ENCODE measurements around the gene OSBPL10.
"Not testable (repeated sequence)": the region's sequence is repeated elsewhere in the genome, so short reads cannot be mapped to it uniquely, and the experiment has no call there.

OSBPL10 gene

GRCh38 chr3:32009101-32009500 is 28.0 kb upstream of the OSBPL10 start:
- FAIRE-seq, result no peak
- DNase-seq (ENCODE audit: insufficient read length, low spot score), result no peak
- TF ChIP-seq POLR2A (IDR thresholded peaks at IDR 0.05; ENCODE audit: low read depth, low read length) (no peak), POLR2AphosphoS5 (IDR thresholded peaks at IDR 0.05; ENCODE audit: low read depth, low read length) (no peak), SPI1 (IDR thresholded peaks at IDR 0.05; ENCODE audit: low read depth, low read length) (no peak), POU2F2 (IDR thresholded peaks at IDR 0.05; ENCODE audit: low read depth, low read length) (no peak), TAF1 (IDR thresholded peaks at IDR 0.05; ENCODE audit: low read depth, low read length) (no peak), PAX5 (IDR thresholded peaks at IDR 0.05; ENCODE audit: insufficient read depth, low read length, severe bottlenecking) (no peak)

DNA sequence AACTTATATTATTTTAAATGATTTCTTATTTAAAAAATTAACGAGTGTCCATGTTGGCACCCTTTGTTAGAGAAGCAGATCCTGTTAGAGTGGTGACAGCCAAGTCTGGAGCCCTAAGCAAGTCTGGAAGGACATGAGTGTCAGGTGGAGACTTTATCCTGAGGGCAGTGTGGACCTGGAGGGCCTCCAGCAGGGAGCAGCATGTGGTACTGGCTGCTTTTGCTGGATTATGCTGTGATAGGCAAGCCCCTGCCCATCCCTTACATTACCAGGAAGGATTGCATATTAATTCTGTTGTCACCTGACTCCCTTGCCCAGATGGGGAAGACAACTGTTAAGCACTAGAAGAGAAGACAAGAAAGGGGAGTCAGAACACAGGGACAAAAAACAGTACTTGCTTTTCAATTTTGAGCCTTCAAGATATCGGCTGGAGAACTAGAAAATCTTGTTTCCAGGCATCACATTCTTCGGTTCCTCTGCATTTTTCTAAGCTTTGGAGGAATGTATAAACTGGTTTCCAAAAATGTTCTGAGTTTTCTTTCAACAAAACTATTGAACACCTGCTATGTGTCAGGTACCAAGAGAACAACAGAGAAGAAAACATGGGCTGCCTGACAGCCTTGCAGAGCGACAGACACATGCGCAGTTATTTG is 23.2 kb upstream of the OSBPL10 start:
- TF ChIP-seq PAX5 (IDR thresholded peaks at IDR 0.05; ENCODE audit: insufficient read depth, low read length, severe bottlenecking) (no peak), POLR2AphosphoS5 (IDR thresholded peaks at IDR 0.05; ENCODE audit: low read depth, low read length) (no peak), POLR2A (IDR thresholded peaks at IDR 0.05; ENCODE audit: low read depth, low read length) (no peak), SPI1 (IDR thresholded peaks at IDR 0.05; ENCODE audit: low read depth, low read length) (no peak), POU2F2 (IDR thresholded peaks at IDR 0.05; ENCODE audit: low read depth, low read length) (no peak), TAF1 (IDR thresholded peaks at IDR 0.05; ENCODE audit: low read depth, low read length) (no peak)
- DNase-seq (ENCODE audit: insufficient read length, low spot score) (no peak), FAIRE-seq (no peak)

DNA sequence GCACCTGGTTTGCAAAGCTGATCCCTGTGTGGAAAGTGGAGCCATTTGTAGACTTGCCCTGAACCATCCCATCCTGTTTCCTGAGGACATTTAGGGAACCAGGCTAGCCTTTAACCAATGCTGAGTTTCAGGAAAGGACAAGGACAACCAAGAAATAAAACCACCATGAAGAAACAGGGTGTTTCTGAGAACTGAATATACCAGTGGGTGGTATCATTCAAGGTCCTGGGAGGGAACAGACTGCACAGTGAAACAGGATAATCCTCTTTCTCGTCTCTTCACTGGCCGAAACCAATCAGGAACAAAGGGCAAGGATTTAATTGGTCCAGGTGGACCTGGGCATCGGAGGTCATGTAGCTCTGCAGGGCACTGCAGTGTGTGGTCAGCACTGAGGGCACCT is 22.3 kb upstream of the OSBPL10 start:
- no peak for DNase-seq (ENCODE audit: insufficient read length, low spot score)
- TF ChIP-seq SPI1 (IDR thresholded peaks at IDR 0.05; ENCODE audit: low read depth, low read length) (no peak), POLR2AphosphoS5 (IDR thresholded peaks at IDR 0.05; ENCODE audit: low read depth, low read length) (no peak), PAX5 (IDR thresholded peaks at IDR 0.05; ENCODE audit: insufficient read depth, low read length, severe bottlenecking) (no peak), POLR2A (IDR thresholded peaks at IDR 0.05; ENCODE audit: low read depth, low read length) (no peak), POU2F2 (IDR thresholded peaks at IDR 0.05; ENCODE audit: low read depth, low read length) (no peak), TAF1 (IDR thresholded peaks at IDR 0.05; ENCODE audit: low read depth, low read length) (no peak)
- no peak for FAIRE-seq

DNA sequence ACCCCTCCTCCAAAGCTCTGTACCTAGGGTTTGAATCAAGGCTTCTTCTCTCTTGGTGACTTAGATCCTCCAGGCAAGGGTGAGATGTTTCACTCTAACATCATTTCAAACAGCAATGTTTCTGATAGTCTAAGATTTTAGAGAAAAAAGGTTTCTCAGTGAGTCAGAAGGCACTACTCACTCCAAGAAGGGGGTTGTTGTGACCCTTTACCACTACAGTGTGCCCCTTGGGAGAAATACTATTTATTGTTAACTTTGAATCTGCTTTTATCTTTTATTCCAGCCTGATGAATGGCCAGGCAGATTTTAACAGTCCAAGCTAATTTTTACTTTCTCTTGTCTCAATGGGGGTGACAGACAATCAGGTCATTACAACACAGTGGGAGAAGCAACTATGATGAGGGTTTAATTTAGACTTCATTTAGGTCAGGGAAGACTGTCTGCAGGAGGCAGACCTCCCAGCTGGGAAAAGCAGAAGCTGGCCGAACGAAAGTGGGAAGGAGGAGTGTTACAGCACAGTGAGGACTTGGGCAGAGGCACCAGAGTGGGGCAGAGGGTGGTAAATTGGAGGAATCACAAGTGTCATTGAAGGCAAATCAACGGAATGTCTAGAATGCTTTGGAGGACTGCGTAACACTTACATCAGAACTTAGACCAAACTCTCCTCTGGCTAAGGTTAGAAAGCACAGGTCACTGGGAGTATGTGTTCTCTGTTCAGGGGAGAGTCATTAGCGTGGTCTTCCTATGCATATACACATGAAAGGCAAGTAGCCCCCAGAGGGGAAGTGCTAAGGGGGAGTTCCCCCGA is 21.7 kb upstream of the OSBPL10 start:
- FAIRE-seq (no peak), DNase-seq (ENCODE audit: insufficient read length, low spot score) (no peak)
- TF ChIP-seq PAX5 (IDR thresholded peaks at IDR 0.05; ENCODE audit: insufficient read depth, low read length, severe bottlenecking) (no peak), POLR2AphosphoS5 (IDR thresholded peaks at IDR 0.05; ENCODE audit: low read depth, low read length) (no peak), SPI1 (IDR thresholded peaks at IDR 0.05; ENCODE audit: low read depth, low read length) (no peak), POU2F2 (IDR thresholded peaks at IDR 0.05; ENCODE audit: low read depth, low read length) (no peak), TAF1 (IDR thresholded peaks at IDR 0.05; ENCODE audit: low read depth, low read length) (no peak), POLR2A (IDR thresholded peaks at IDR 0.05; ENCODE audit: low read depth, low read length) (no peak)

- DNase-seq (ENCODE audit: insufficient read length, low spot score), result no peak
- TF ChIP-seq POLR2A (IDR thresholded peaks at IDR 0.05; ENCODE audit: low read depth, low read length), result no peak
- no peak for TF ChIP-seq PAX5 (IDR thresholded peaks at IDR 0.05; ENCODE audit: insufficient read depth, low read length, severe bottlenecking)
- FAIRE-seq, result no peak
Measured at GRCh38 chr3:32000877-32001276, 19.8 kb upstream of the OSBPL10 start.

DNA sequence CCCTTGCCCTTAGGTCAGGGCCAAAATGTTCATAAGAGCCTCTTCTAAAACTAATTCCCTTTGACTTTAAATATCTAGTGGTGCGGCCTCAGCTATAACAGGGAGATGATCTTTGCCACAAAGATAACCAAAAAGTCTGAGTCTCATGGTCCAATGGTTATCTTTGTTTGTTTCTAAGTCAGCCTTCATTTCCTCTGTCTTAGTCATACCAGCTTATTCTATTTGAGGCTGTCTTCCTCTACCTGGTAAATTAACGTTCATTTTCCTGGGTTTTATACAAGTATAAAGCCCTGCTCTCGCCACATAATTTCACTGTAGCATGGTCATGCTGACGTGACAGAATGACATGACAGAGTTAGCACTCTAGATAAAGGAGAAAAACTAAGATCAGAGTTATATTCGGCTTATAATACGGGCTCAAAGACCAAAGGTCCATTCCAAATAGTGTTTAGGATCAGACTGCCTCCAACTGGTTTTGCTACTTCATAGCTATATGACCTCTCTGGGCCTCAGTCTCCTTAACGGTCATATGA is 18.9 kb upstream of the OSBPL10 start:
- DNase-seq (ENCODE audit: insufficient read length, low spot score) (no peak), FAIRE-seq (no peak)
- no peak for TF ChIP-seq POU2F2 (IDR thresholded peaks at IDR 0.05; ENCODE audit: low read depth, low read length)
- no peak for TF ChIP-seq SPI1 (IDR thresholded peaks at IDR 0.05; ENCODE audit: low read depth, low read length)
- TF ChIP-seq POLR2AphosphoS5 (IDR thresholded peaks at IDR 0.05; ENCODE audit: low read depth, low read length), result no peak
- TF ChIP-seq POLR2A (IDR thresholded peaks at IDR 0.05; ENCODE audit: low read depth, low read length), result no peak
- no peak for TF ChIP-seq TAF1 (IDR thresholded peaks at IDR 0.05; ENCODE audit: low read depth, low read length)
- no peak for TF ChIP-seq PAX5 (IDR thresholded peaks at IDR 0.05; ENCODE audit: insufficient read depth, low read length, severe bottlenecking)

- TF ChIP-seq POU2F2 (IDR thresholded peaks at IDR 0.05; ENCODE audit: low read depth, low read length), result no peak
- no peak for TF ChIP-seq SPI1 (IDR thresholded peaks at IDR 0.05; ENCODE audit: low read depth, low read length)
- no peak for TF ChIP-seq POLR2A (IDR thresholded peaks at IDR 0.05; ENCODE audit: low read depth, low read length)
- no peak for TF ChIP-seq PAX5 (IDR thresholded peaks at IDR 0.05; ENCODE audit: insufficient read depth, low read length, severe bottlenecking)
- TF ChIP-seq TAF1 (IDR thresholded peaks at IDR 0.05; ENCODE audit: low read depth, low read length), result no peak
- no peak for TF ChIP-seq POLR2AphosphoS5 (IDR thresholded peaks at IDR 0.05; ENCODE audit: low read depth, low read length)
- DNase-seq (ENCODE audit: insufficient read length, low spot score) (no peak), FAIRE-seq (no peak)
Measured at GRCh38 chr3:31997500-31997899, 16.4 kb upstream of the OSBPL10 start.

- no peak for FAIRE-seq
- TF ChIP-seq POLR2A (IDR thresholded peaks at IDR 0.05; ENCODE audit: low read depth, low read length) (no peak), SPI1 (IDR thresholded peaks at IDR 0.05; ENCODE audit: low read depth, low read length) (no peak), POLR2AphosphoS5 (IDR thresholded peaks at IDR 0.05; ENCODE audit: low read depth, low read length) (no peak), TAF1 (IDR thresholded peaks at IDR 0.05; ENCODE audit: low read depth, low read length) (no peak), POU2F2 (IDR thresholded peaks at IDR 0.05; ENCODE audit: low read depth, low read length) (no peak), PAX5 (IDR thresholded peaks at IDR 0.05; ENCODE audit: insufficient read depth, low read length, severe bottlenecking) (no peak)
- no peak for DNase-seq (ENCODE audit: insufficient read length, low spot score)
Measured at GRCh38 chr3:31996195-31996594, 15.1 kb upstream of the OSBPL10 start.

DNA sequence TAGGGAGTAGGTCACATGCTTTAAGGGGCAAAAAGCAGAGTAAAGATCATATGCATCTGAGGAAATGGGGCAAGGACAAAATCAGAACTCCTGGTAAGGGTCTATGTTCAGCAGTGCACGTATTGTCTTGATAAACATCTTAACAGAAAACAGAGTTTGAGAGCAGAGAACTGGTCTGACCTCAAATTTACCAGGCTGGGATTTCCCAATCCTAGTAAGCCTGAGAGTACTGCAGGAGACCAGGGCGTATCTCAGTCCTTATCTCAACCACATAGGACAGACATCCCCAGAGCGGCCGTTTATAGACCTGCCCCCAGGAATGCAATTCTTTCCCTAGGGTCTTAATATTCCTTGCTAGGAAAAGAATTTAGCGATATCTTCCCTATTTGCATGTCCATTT is 14.0 kb upstream of the OSBPL10 start:
- not testable (repeated sequence) for FAIRE-seq; DNase-seq (ENCODE audit: insufficient read length, low spot score)
